NOMO-1 treated with DMSO at 0.1 percent for 48 hours (cell line): ENCODE results near the gene RNPEPL1.

Experiments used
- DNase-seq: peaks from one replicate; lab custom pipeline; 2025; ENCODE audit not compliant: unreplicated experiment; lab: John Stamatoyannopoulos, UW

The RNPEPL1 gene

DNA sequence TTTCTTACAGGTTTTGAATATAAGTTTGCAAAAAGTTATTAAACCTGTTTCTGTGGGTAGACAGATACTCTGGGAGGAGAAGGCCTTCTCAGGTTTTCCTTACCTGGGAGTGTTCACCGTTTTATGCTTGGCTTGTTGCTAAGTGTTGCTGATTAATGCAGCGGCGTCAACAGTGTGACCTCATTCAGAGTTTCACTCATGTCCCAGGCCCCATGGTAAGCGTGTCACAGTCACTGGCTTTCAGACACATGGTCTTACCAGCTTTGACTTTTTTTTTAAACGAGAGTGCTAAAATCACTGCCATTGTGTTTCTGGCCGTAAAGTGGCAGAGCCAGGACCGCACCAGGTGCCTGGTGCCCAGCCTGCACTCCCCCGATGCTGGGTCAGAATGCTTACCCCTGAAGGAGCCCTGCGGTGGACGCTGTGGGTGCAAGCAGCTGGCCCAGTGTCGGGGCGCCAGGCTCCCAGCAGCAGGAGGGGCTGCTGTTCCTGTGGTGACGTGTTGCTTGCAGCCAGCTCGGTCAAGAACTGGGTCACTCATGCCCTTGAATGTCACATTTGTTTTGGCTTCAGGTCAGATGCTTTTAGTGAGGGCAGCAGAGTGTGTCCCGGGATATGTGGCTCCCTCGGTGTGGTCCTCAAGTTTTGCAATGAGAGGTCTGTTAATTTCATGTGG, 21.7 kb downstream of the RNPEPL1 start:
- DNase-seq: no peak

- DNase-seq: no peak
These were observed 22.4 kb downstream of the RNPEPL1 start for GRCh38 chr2:240590681-240591111.

- no peak for DNase-seq
These were observed 22.9 kb downstream of the RNPEPL1 start for GRCh38 chr2:240591226-240591625.

DNA sequence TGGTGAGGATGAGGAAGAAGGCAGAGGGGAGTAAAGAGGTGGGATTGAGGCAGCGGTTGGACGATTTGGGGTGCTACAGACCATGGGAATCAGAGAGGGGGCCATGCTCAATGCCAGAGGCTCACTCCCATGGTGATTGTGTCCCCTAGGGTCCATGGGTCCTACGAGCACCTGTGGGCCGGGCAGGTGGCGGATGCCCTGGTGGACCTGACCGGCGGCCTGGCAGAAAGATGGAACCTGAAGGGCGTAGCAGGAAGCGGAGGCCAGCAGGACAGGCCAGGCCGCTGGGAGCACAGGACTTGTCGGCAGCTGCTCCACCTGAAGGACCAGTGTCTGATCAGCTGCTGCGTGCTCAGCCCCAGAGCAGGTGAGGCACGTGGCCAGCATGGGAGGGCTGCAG, 23.5 kb downstream of the RNPEPL1 start:
- DNase-seq: no peak

DNA sequence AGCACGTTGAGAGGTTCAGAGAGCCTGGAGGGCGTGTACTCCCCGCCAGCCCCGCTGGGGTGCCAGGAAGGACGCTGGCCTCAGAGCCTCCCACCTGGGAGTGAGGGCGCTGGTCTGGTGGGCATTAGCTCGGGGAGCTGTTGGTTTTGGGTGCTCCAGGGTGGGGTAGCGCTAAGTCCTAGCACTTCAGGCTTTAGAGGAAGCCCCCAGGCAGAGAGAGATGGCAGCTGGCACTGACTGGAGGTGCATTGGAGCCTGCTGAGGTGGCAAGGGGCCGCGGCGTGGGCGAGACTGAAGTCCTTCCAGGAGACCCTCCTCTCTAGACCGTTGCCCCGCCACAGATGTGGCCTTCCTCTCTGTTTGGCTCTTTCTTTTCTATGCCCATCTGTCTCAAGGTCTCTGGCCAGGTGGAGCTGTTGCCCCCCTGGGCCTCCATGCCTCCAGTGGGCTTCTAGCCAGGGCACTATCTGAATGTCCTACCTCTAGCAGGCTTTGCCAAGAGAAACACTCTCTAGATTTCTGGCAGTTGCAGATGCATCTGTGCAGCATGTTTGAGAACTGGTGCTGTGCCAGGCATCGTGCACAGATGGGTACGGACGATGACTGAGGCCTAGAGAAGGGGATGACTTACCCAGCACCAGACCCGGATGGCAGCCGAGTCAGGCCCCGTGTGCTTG, 24.9 kb downstream of the RNPEPL1 start:
- no peak for DNase-seq

DNA sequence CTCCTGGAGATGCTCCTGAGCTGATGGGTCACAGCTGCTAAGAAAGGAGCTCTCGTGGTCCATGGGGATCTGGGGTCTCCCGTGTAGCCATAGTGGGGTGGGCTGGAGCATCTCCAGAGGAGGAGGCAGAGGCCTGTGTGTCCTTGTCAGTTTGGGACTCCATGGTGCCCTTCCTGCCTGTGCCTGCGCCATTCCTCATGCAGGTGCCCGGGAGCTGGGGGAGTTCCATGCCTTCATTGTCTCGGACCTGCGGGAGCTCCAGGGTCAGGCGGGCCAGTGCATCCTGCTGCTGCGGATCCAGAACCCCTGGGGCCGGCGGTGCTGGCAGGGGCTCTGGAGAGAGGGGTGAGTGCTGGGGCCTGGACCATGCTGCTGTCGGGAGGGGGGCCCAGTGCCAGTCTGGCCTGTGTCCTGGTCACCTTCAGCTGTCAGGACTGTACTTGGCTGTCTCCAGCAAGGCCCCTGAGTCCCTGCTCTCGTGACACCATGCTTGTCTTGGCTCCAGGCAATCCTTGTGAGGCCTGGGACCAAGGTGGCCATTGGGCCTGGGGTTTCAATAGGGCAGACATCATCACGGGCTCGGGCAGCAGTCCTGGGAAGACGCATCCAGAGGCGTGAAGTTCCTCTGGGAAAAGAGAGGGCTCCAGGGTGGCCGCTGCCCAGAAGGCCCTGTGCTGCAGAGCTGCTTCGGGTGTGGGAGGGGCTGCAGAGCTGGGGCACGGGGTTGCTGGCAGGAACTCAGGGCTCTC, 25.6 kb downstream of the RNPEPL1 start:
- no peak for DNase-seq

- no peak for DNase-seq
These were observed 26.5 kb downstream of the RNPEPL1 start for GRCh38 chr2:240594511-240595380.

DNA sequence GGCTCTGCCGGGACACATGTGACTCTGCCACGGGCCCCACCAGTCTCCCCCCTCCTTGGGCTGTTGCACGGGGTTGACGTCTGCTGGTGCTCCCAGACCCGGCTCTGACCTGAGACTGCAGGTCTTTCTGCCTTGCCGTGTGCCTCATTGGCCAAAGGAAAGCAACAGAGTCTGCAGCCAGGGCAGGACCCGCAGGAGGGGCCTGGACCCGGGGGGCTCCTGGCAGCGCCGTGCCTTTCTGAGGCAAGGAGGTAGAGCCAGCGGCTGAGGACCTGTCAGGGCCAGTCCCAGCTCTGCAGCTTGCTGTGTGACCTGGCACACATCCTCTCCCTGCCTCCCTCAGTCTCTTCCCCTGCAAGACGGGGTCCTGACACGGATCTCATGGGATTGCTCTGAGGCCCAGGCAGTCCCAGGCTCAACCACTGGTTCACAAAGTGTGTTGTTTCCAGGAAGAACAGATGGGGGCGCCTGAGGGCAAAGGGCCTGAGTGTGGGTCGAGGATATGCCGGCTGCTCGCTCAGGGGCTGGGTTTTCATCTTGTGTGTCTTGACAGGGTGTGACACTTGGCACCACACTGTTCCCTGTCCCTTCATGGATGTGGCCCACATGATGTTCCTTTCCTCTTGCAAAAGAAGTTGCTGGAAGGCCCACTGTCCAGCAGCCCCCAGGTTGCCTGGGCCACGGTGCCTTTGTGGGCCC, 27.2 kb downstream of the RNPEPL1 start:
- peak; percentile 26 for DNase-seq

DNA sequence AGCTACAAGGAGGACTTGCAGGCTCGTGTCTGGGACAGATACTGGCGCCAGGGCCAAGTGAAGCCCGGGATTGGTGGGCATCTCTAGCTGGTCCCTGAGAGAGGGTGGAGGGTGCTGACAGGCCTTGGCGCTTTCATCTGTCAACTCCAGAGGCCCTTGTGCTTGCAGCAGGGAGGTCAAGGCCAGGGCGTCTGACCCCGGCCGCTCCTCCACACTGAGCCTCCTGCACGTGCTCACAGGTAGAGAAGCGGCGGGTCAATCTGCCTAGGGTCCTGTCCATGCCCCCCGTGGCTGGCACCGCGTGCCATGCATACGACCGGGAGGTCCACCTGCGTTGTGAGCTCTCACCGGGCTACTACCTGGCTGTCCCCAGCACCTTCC, 27.8 kb downstream of the RNPEPL1 start:
- no peak for DNase-seq

DNA sequence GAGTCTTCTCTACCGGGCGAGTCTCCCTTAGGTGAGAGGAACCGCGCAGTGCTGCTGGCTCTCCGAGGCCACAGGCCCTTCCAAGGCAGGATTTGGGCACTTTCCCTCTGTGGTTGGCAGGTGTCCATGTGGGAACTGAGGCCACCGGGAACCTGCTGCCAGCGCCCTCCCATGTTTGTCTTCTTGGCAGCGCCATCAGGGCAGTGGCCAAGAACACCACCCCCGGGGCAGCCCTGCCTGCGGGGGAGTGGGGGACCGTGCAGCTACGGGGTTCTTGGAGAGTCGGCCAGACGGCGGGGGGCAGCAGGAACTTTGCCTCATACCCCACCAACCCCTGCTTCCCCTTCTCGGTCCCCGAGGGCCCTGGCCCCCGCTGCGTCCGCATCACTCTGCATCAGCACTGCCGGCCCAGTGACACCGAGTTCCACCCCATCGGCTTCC, 28.2 kb downstream of the RNPEPL1 start:
- no peak for DNase-seq

- DNase-seq: no peak
These were observed 28.8 kb downstream of the RNPEPL1 start for GRCh38 chr2:240597054-240597418.

DNA sequence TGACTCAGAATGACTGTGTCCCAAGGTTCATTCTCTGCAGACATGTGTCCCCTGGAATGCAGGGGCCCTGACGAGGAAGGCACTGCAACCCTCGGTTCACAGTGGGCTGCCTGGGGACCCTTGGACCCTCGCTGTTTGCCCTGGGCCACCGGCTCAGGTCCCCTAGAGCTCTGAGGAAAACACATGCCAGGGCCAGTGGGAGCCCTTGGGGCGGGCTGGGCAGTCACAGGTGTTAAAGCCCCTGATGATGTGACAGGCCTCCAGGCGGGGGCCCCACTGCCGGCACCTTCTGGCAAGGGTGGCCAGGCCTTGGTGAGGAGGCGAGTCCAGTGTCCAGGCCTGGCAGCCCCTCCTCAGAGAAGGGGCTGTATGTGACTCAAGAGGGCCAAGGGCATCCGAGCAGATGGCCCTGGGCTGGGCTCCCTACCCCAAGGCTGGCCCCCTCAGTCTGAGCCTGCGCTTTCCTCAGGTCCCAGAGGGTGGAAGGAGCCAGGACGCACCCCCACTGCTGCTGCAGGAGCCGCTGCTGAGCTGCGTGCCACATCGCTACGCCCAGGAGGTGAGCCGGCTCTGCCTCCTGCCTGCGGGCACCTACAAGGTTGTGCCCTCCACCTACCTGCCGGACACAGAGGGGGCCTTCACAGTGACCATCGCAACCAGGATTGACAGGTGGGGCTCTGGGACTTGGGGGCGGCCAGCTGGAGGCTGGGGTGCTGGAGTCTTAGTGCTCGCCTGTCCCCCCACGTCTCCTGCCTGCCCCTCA, 29.3 kb downstream of the RNPEPL1 start:
- DNase-seq: no peak

GRCh38 chr2:240598311-240598911, 30.1 kb downstream of the RNPEPL1 start:
- DNase-seq: no peak

- no peak for DNase-seq
These were observed 30.9 kb downstream of the RNPEPL1 start for GRCh38 chr2:240599141-240599583.

GRCh38 chr2:240600451-240600961, 32.2 kb downstream of the RNPEPL1 start:
- no peak for DNase-seq

DNA sequence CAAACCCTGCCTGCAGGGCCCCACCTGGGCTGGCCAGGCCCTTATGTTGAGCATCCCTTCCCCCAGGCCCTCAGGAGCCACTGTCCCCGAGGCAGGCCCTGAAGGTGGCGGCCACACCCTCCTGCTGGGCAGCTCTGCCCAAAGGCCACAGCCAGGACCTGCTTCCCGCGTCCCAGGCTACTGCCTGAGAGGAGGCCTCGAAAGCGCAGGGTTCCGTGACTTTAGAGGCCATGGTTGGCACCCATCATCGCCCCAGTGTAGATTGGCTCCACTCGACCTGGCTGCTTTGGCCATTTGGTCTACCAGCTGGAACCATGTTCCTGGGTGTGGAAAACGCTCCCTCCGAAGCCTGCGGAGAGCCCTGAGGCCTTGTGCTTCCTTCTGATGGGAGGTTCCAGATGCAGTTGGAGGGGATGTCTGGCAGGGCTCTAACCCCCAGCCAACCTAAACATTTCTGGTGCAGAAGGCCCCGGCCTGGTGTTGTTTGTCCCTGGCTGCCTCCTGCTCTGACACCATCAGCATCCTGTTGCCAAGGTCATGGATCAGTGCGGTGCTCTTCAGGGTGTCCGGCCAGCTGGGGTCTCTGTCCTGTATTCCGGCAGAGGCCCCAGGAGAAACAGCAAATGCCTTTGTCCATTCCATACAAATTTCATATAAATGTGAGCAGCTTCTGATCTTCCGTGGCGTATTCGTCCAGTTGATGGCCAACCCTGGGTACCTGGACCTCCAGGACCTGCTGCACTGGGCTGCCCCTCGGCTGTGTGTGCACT, 33.0 kb downstream of the RNPEPL1 start:
- no peak for DNase-seq

DNA sequence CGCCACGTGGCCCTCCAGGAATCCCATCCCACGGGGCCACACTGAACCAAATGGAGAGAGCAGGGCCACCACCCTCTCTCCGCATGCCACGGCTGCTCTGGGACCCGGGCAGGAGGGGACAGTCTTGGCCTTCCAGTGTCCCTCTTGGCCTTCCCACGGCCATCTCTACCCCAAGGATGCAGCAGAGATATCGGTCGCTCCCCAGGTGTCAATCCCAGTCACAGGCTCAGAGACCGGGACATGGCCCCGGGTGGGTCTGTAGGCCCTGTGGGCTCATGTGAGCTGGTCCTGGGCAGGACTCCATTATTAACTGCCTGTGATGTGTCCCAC, 33.5 kb downstream of the RNPEPL1 start:
- DNase-seq: no peak

GRCh38 chr2:240602266-240603050, 34.2 kb downstream of the RNPEPL1 start:
- DNase-seq: no peak
